HG03280 (cell line): ENCODE measurements around the gene HRCT1.
"Not testable (repeated sequence)": the region's sequence is repeated elsewhere in the genome, so short reads cannot be mapped to it uniquely, and the experiment has no call there.

ENCODE experiments used
- ATAC-seq: cut with Tn5 transposase; IDR thresholded peaks from one replicate; pipeline ENCODE4 v1.9.1; 2021; ENCODE audit warnings: mild to moderate bottlenecking, moderate library complexity; ENCODE audit not compliant: unreplicated experiment

Gene HRCT1

GRCh38 chr9:35915681-35916294 is 9.8 kb downstream of the HRCT1 start:
- no peak for ATAC-seq

- no peak for ATAC-seq
Measured at GRCh38 chr9:35917261-35917660, 11.3 kb downstream of the HRCT1 start.

- no peak for ATAC-seq
Measured at GRCh38 chr9:35918780-35919179, 12.8 kb downstream of the HRCT1 start.

GRCh38 chr9:35919212-35920008 is 13.4 kb downstream of the HRCT1 start:
- ATAC-seq, result no peak

GRCh38 chr9:35920051-35920620 is 14.1 kb downstream of the HRCT1 start:
- no peak for ATAC-seq

GRCh38 chr9:35923598-35923926 is 17.6 kb downstream of the HRCT1 start:
- ATAC-seq, result no peak

GRCh38 chr9:35923927-35924763 is 18.1 kb downstream of the HRCT1 start:
- no peak for ATAC-seq

- ATAC-seq, result no peak
Measured at GRCh38 chr9:35928591-35929452, 22.8 kb downstream of the HRCT1 start.

- no peak for ATAC-seq
Measured at GRCh38 chr9:35929453-35929718, 23.4 kb downstream of the HRCT1 start.

GRCh38 chr9:35930521-35930920 is 24.5 kb downstream of the HRCT1 start:
- no peak for ATAC-seq

- no peak for ATAC-seq
Measured at GRCh38 chr9:35930989-35931388, 25.0 kb downstream of the HRCT1 start.

- ATAC-seq, result no peak
Measured at GRCh38 chr9:35932735-35933134, 26.7 kb downstream of the HRCT1 start.

- no peak for ATAC-seq
Measured at GRCh38 chr9:35933550-35934067, 27.6 kb downstream of the HRCT1 start.

- not testable (repeated sequence) for ATAC-seq
Measured at GRCh38 chr9:35934069-35934468, 28.1 kb downstream of the HRCT1 start.

- no peak for ATAC-seq
Measured at GRCh38 chr9:35935261-35935660, 29.3 kb downstream of the HRCT1 start.

GRCh38 chr9:35935755-35936509 is 29.9 kb downstream of the HRCT1 start:
- ATAC-seq, result no peak

GRCh38 chr9:35937227-35937626 is 31.2 kb downstream of the HRCT1 start:
- ATAC-seq, result no peak

GRCh38 chr9:35938474-35939356 is 32.7 kb downstream of the HRCT1 start:
- ATAC-seq, result no peak
